NCI-H1092 (cell line): Measurements from ENCODE around the gene RBL2.
A peak's percentile ranks its signal among the peaks of the same experiment; 100 is the strongest.
"Not testable (repeated sequence)": the region's sequence is repeated elsewhere in the genome, so short reads cannot be mapped to it uniquely, and the experiment has no call there.

Experiments
- DNase-seq: peaks from one replicate; lab custom pipeline; 2025; lab: John Stamatoyannopoulos, UW

Gene RBL2

DNA sequence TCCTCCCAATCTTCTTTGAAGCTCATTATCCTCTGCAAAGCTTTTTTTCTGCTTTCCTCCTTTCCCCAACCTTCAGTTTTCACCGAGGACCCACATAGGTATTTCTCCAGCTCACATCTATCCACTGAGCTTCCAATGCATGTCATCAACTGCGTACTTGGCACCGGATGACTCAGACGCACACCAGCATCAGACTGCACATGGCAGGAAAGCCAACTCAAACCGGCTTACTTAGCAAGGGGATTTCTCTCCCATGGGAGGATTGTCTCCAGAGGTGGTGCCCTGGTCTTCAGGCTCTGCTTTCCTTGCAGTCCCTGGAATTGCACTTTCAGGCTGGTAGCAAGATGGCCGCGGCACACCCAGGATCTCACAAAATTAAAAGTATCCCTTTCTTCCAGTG, 70.4 kb downstream of the RBL2 start:
- no peak for DNase-seq

DNA sequence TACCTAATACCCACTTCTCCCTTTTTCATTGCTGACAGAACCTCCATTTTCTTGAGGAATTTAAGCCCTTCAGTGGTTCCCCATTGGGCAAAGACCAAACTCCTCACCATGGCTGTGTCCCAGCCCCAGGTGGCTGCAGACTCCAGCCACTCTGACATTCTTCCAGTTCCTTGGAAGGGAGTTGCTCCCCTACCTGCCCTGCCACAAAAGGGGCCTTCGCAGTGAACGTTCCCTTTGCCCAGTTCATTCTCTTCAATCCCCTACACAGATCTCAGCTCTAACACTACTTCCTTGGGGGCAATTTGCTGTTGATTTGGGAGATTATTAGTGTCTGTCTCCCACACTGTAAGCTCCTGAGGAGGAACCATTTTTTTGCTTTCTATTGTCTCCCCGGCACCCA, 72.0 kb downstream of the RBL2 start:
- no peak for DNase-seq

DNA sequence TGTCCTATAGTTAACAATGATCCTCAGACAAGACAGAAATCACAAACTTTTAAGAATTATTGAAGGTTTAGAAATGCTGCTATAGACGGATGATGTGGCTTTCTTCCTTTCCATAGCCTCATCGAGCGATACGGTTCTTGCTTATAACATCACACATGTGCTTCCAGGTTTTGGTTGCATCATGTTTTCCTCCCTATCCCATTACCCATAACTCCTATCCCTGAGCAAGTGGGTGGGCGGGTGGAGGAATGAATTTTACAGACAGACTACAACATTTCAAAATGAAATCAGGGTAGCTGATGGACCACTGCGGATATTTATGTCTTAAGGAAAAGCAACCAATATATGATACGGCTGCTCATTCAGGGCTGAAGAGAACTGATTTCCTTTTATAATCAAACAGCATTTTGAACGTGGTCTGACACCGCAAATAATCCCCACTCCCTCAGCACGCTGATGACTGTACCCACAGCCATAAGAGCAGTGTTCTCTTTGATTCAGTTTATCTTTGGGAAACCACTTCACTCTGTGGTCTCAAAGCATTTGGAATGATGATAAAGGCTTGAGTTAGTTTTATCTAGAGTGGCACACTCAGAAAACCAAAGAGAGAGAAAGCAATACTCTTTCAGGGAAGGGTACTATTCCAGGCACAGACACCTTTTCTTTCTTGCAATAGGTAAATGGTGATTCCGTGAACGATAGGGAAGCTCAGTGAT, 73.4 kb downstream of the RBL2 start:
- no peak for DNase-seq

DNA sequence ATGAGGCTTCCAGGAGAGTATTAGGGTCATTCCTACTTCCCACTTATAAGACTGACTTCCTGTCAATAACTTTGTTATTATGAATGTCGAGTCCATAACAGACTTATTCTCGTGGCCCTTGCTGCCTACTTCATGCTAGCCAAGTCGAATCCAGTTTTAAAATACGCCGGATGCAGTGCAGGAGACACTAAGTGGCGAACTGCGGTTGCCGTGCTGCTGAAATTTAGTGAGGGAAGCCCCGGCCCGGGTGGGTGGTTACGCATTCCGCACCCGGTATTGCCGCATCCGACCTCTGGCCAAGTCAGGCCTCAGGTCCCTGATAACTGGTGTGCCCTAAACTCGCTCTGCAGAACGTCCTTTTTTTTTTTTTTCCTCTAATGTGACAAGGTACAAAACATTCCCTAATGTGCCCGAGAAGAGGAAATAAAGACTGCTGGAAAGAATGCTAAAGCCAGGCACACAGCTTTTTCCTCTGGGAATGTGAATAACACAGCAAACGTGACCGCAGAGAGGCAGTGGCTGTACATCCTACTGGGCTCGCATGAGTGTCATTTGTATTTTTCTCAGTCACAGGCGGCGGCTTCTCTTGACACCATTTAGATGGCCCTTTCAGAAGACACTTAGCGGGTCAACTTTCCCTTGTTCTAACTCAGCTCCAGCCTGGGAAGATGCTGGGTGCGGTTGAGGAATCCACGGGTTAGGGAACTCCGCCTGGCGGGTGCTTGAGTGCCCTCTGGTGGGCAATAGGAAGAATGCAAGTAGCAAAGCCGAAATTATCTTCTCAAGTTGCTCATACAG, 75.8 kb downstream of the RBL2 start:
- no peak for DNase-seq

DNA sequence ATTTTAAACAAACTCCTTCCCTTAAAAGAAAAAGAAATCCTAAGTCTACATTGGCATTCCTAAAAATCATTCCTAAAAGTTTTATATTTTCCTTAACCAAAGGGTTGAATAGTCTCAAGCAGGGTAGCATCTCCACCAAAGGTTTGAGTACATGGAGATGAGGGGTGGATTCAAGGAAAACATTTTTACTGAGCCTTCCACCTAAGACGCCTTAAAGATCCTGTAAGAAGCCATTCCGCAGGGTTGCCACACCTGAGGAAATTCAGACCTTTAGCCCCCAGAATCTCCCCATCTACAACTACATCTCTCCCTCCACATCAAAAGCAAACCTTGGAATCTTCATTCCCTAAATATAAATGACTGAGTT, 76.4 kb downstream of the RBL2 start:
- DNase-seq: no peak

DNA sequence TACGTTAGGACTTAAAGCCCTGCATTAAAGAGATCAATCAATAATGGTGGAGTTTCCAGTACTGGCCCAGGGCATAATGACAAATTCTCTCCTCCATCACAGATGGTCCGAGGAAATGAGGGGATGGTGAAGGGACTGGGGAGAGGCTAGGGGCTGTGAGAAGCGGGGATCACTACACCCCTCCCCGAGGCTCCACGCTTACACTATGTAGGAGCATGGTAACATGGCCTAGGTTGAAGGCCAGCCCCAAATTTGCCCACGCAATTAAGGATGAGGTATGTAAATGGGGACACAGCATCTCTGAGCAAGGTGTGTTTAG, 76.8 kb downstream of the RBL2 start:
- DNase-seq: no peak

DNA sequence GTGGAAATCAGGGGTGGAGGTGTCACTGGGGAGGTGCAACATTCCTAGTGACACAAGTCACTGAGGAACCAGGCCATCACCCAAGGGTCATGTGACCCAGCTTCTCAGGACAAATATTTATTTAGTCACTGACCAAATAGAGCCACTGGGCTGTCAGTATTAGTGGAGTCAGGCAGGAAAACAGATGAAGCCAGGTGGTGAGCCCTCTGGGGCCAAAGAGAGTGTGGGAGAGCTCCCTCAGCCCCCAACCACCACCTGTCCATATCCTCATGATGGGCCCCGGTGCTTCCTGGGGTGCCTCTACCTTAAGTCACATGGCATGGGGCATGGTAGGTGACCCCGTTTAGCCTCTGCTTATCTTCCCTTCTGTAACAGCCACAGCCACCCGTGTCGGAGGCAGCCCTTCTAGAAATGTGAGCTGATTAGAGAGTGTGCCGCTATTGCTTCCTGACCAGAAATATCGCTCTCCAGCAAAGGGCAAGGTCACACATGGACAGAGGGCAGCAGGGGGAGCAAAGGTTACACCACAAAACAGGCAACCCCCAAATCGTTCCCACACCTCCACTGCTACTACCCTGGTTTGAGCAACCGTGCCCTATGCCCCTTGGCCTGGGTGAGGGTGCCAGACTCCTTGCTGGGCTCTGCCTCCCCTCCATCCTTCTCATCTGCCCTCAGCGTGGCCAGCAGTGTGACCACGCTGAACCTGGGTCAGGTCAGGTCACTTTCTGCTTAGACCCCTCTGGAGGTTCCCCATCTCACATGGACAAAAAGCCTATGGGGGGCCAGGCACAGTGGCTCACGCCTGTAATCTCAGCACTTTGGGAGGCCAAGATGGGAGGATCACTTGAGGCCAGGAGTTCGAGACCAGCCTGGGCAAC, 77.4 kb downstream of the RBL2 start:
- peak; percentile 10 for DNase-seq

DNA sequence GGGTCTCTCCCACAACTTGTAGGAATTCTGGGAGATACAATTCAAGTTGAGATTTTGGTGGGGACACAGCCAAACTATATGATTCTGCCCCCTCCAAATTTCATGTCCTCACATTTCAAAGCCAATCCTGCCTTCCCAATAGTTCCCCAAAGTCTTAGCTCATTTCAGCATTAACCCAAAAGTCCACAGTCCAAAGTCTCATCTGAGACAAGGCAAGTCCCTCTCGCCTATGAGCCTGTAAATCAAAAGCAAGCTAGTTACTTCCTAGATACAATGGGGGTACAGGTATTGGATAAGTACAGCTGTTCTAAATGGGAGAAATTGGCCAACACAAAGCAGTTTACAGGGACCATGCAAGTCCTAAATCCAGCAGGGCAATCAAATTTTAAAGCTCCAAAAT, 78.5 kb downstream of the RBL2 start:
- DNase-seq: not testable (repeated sequence)

DNA sequence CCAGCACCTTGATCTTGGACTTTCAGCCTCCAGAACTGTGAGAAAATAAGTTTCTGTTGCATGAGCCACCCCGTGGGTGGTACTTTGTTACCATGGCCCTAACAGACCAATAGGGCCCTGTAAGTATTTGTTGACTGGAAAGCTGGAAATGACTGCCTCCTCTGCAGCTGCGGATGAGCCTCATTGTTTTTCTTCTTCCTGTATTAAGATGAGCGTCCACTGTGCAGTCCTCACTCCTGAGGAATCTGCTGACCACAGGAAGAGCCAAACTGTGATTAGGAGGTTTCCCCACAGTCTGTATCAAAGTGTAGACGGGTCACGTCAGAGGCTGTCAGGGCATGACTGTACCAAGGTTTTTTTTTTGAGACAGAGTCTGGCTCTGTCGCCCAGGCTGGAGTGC, 81.0 kb downstream of the RBL2 start:
- DNase-seq: no peak

DNA sequence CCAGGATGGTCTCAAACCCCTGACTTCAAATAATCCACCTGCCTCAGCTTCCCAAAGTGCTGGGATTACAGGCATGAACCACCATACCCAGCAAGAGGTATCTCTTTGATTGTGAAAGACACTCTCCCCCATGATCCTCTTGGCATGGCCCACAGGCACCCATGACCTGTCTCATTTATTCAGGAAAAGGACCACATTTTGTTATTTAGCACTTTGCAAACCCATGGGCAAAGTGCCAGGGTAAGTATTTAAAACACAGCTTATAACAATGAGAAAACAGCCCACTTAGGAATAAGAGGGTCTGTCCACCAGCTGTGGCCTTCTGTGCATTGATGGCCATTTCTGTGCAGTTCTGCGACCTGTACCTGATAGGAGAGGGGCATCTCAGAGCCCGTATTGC, 81.5 kb downstream of the RBL2 start:
- DNase-seq: no peak

DNA sequence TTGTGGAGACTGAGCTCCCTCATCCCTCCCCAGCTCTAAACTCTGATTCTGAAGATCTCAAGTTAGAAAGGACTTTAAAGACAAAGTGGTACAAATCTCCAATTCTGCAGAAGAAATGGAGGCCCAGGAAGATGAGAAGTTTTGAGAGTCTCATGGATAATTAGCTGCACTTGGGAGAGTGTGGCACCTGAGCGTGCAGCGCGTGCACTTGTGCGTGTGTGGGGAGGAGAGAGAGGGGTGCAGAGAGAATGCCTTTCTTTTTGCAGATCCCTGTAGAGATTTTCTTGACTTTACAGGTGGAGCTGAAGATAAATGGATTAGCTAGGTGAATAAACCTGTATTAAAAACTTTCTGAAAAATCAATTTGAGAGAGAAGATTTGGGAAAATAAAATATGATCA, 83.6 kb downstream of the RBL2 start:
- DNase-seq: no peak

DNA sequence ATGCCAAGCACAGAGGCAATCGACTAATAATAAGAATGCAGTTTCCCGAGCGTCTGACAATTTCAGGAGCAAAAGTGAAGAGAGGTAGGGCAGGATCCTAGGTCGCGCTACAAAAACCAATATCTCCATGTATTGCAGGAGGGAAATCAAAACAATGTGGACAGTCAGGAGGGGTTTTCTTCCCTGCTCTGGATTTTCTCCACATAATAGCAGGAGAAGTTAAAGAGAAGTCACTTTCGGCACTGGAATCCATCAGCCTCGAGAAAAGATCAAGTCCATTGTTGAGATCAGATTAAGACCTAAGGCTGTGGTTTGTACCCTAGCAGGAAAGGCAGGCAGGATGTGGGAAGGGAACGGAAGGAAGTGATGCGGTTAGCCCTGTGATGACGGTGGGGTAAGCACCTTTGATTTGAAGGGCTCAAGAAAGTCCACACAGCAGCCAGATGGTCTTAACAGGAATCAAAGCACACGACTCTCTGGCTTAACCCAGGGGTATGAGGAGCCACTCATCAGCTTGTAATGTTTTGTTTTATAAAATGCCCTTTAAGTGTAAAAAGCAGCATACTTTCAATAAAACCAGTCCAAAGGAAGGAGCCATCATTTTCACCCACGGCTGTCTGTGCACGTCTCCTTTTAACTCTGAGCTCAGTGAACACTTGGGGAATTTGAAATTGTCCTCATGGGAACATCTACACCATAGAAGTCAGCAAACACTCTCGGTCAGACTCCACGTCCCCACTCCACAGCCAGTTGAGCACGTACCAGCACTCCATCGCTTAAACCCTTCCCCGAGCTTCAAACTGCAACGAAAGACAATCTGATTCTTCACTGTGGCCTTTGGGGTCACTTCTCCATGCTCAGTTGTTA, 84.5 kb downstream of the RBL2 start:
- no peak for DNase-seq

DNA sequence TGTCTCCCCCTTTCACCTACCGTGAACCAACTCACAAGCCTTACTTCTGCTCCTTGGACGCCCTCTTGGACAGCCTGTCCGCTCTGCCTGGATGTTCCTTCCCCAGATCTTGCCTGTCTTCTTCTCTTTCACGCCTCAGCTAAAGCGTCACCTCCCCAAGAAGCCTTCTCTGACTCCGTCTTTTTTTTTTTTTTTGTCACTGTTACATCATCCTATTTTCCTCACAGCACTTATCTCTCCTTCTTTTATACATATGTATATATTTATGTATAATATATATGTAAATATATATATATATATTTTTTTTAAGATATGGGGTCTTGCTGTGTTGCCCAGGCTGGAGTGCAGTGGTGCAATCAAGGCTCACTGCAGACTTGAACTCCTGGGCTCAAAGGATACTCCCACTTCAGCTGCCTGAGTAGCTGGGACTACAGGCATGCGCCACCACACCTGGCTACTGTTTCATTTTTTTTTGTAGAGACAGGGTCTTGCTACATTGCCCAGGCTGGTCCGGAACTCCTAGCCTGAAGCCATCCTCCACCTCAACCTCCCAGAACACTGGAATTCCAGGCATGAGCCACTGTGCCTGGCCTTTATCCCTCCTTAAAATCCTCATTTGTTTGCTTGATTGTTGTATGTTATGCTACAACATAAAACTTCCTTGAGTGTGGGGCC, 85.3 kb downstream of the RBL2 start:
- no peak for DNase-seq

DNA sequence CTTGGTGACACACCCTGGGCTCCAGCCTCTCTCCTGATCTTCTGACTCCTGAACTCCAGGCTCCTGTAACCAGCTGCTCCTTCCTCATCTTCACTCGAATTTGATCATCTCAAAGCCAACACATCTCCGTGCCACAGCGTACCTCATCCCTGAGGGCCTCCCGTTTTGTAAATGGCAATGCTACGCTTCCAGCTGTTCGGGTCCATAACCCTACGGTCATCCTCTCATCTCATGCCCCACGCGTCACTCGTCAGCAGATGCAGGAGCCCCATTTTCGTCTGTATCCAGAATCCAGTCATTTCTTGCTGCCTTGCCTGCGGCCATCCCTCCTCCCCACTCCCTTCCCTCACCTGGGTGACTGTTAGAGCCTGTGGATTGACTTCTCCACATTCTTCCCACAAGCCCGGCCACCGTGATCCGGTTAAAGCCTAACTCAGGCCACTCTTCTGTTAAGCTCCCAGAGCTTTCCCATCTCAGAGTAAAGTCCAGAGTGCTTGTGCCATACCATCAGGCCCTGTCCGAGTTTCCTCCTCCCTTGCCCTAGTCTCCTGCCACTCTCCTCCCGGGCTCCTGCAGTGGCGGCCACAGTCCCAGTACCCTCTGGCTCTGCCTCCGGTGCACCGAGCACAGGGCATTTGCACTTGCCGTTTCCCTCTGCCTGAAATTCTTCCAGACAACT, 89.0 kb downstream of the RBL2 start:
- no peak for DNase-seq

DNA sequence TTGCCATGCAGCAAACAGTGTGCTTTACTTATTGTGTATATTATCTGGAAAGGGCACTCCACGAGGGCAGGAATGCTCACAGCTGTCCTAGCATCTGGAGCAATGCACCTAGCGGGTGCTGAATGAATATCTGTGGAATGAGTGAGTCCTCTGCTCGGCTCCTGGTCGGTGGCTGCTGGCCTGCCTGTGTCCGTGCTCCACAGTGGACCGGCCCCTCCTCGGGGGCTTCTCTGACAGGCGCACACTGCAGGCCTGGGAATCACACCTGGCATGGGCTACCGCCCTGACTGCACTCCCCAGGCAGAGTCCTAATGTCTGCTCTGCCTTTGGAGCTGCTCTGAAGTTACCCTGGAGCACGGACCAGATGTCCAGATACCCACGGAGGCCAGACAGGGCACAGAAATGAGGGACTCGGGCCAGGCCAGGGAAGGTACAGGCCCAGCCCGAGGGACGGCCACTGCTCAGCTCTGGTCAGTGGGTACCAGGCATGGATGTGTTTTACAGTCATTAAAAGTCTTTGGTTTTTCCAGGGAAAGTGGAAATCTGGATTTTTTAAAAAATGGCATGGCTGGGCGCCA, 89.8 kb downstream of the RBL2 start:
- no peak for DNase-seq

DNA sequence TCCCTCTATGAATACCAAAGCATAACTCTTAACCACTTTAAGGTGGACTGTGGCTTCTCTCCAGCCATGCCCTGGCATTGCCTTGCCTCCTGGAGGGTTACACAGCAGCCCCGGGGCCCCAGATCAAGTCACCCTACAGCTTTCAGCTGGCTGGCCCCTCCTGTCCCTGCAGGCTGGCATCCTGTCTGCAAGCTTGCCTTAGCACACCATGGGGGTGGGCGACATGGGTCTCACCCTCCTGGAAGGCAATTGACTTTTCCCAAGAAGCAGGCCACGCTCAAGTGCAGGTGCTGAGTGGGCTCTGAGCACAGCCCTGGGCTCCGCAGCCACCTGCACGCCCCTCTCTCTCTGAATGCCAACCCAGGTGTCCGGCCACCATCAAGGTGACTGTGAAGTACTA, 94.5 kb downstream of the RBL2 start:
- DNase-seq: no peak

DNA sequence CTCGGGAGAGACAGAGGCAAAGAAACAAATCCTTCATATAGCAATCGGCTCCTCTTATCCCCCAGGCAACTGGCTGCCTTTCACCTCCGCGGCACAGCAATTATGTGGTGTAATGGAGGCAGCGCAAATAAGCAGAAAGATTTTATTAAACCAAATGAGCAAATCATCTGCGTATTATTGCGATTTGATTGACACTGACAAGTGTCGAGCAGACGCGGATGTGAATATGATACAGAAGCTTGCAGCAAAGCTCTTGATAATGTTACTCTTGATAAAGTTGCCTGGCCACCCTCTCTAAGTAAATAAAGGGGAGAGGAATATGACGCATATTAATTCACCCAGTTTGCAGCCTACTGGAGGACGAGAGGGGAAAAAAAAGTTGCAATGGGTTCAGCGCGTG, 95.2 kb downstream of the RBL2 start:
- DNase-seq: peak; percentile 28

DNA sequence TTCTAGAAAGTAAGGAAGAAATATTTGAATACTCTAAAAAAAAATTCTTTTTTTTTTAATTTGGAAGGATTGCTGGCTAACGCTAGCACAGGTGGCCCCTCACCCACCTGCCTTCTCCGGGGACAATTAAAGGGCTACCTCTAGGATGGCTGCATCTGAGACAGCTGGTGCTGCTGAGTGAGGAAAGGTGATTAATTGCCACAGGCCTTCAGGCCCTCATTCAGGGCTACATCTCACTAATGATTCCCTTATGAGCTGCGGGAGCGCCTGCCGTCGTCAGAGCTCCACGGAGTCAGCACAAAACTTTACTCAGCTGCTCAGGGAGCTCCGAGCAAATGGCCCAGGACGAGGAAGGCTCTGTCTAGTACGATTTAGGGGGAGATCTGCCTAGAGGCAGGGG, 95.8 kb downstream of the RBL2 start:
- DNase-seq: peak; percentile 44

DNA sequence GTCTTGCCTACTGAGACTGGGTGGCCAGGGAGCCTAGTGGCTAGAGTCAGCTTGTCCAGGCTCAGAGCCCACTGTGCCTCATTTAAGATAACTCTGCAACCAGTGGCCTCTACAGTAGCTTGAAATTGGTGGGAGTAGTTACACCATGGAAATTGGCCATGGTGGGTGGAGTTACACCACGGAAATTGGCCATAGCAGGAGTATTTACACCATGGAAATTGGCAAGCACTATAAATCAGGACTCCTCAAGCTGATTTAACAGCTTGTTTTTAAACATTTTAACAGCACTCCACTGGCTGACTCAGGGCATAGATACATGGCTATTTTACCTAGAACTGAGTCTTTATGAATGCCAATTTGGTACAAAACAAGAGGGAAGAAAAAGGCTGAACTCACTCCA, 96.5 kb downstream of the RBL2 start:
- DNase-seq: no peak

DNA sequence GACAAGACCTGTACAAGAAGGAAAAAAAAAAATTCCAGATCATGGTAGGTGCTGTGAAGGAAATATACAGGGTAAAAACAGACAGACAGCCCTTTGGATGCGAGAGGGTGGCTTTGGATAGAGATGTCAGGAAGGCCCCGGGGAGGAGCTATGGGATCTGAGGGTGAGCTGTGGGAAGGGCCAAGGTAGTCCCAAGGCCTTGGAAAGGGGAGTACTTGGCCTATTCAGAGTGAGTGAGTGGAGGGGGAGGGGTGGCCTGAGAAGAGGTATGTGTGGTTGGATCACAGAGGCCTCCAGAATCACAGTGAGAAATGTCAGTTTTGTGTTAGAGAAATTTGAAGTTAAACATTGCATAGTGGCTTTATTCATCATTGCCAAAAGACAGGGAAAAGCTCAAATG, 99.9 kb downstream of the RBL2 start:
- no peak for DNase-seq

DNA sequence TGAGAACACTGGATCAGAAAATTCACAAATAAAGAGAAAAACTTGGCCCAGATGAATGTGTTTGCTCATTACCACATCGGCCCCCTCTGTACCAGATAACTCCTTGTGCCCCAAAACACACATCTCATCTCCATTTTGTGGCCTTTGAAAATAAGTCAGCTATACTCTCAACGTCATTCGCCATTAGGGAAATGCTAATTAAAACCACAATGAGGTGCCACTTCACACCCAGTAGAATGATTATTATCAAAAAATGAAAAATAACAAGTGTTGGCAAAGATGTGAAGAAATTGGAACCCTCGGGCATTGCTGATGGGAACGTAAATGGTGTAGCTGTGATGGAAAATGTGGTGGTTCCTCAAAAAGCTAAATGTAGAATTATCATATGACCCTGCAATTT, 103.4 kb downstream of the RBL2 start:
- DNase-seq: no peak
